GM23338 (cell line): Measurements from ENCODE around the gene CD9. TPM values are rescaled to one million over a fixed set of nuclear protein-coding genes. Genes with fewer than 3 reads are reported as not detected.

ENCODE experiments used
- ATAC-seq: fragments of 200-7000 bp; cut with Tn5 transposase; 3 replicates; pipeline ENCODE4 v1.9.1; 2020
- DNase-seq: peaks from one replicate; pipeline ENCODE4 v3.0.0-alpha.2; 2015; ENCODE audit warnings: low spot score
- H2AFZ ChIP-seq: fragments of 200-600 bp; sonication (generic); 2 replicates; pipeline ENCODE4 v1.8.0; 2016; ENCODE audit warnings: antibody characterized with exemption, mild to moderate bottlenecking, moderate library complexity
- H3F3A ChIP-seq: fragments of 200-600 bp; sonication (generic); replicated peaks from 2 replicates; pipeline ENCODE4 v1.8.0; 2017; ENCODE audit warnings: antibody characterized with exemption, mixed run types, low read depth
- H3K27ac ChIP-seq: fragments of 200-600 bp; sonication (generic); 2 replicates; pipeline ENCODE4 v1.6.1; 2016; ENCODE audit warnings: low read depth
- H3K27me3 ChIP-seq: fragments of 200-600 bp; sonication (generic); 2 replicates; pipeline ENCODE4 v1.8.0; 2016; ENCODE audit warnings: mild to moderate bottlenecking, mixed run types, moderate library complexity; ENCODE audit not compliant: insufficient read depth
- H3K36me3 ChIP-seq: fragments of 200-600 bp; sonication (generic); 2 replicates; pipeline ENCODE4 v1.8.0; 2016; ENCODE audit warnings: mild to moderate bottlenecking; ENCODE audit not compliant: insufficient read depth
- H3K4me1 ChIP-seq: fragments of 200-600 bp; sonication (generic); 2 replicates; pipeline ENCODE4 v1.8.0; 2016; ENCODE audit warnings: mild to moderate bottlenecking, moderate library complexity; ENCODE audit not compliant: insufficient read depth
- H3K4me2 ChIP-seq: fragments of 200-600 bp; sonication (generic); 2 replicates; pipeline ENCODE4 v1.7.1; 2017; ENCODE audit warnings: mixed run types
- H3K4me3 ChIP-seq: fragments of 200-600 bp; sonication (generic); 2 replicates; pipeline ENCODE4 v1.6.1; 2016; ENCODE audit warnings: mixed run types
- H3K79me2 ChIP-seq: fragments of 200-600 bp; sonication (generic); replicated peaks from 2 replicates; pipeline ENCODE4 v1.8.0; 2017; ENCODE audit warnings: mild to moderate bottlenecking; ENCODE audit not compliant: insufficient read depth
- H3K9me2 ChIP-seq: fragments of 200-600 bp; sonication (generic); 2 replicates; pipeline ENCODE4 v1.8.0; 2017; ENCODE audit not compliant: insufficient read depth
- H4K20me1 ChIP-seq: fragments of 200-600 bp; sonication (generic); replicated peaks from 2 replicates; pipeline ENCODE4 v1.8.0; 2017; ENCODE audit warnings: mild to moderate bottlenecking; ENCODE audit not compliant: insufficient read depth
- H3K27ac Mint-ChIP-seq: 2 replicates; pipeline ENCODE4 v1.8.0; 2020; ENCODE audit warnings: inconsistent platforms, mild to moderate bottlenecking, moderate library complexity, mixed read lengths
- H3K27me3 Mint-ChIP-seq: 3 replicates; pipeline ENCODE4 v1.8.0; 2022; ENCODE audit warnings: low read depth, mild to moderate bottlenecking, moderate library complexity, mixed read lengths, inconsistent platforms; ENCODE audit not compliant: insufficient read depth, poor library complexity
- H3K36me3 Mint-ChIP-seq: 3 replicates; pipeline ENCODE4 v1.8.0; 2021; ENCODE audit warnings: low read depth, mild to moderate bottlenecking, inconsistent platforms, moderate library complexity, mixed read lengths
- H3K4me1 Mint-ChIP-seq: 3 replicates; pipeline ENCODE4 v1.8.0; 2020; ENCODE audit warnings: mild to moderate bottlenecking, inconsistent platforms, mixed read lengths
- H3K4me3 Mint-ChIP-seq: 3 replicates; pipeline ENCODE4 v1.8.0; 2021; ENCODE audit warnings: moderate library complexity, mild to moderate bottlenecking, inconsistent platforms, mixed read lengths
- H3K9me3 Mint-ChIP-seq: 3 replicates; pipeline ENCODE4 v1.8.0; 2020; ENCODE audit warnings: moderate library complexity, mild to moderate bottlenecking, inconsistent platforms, mixed read lengths
- CREB1 ChIP-seq: fragments of 250-450 bp; sonication (Bioruptor Pico); IDR thresholded peaks from 2 replicates; pipeline ENCODE4 v1.5.0; 2020; ENCODE audit warnings: low read depth, mild to moderate bottlenecking, moderate library complexity
- CTCF ChIP-seq, 2 experiments: fragments of 200-600 bp in 1 of 2; sonication (generic) in 1 of 2; conservative IDR thresholded peaks; 2 replicates each; pipeline versions ENCODE4 v1.5.1 to v1.6.1; 2016 to 2017; ENCODE audit warnings: antibody characterized with exemption in 2 of 2, low read depth in 2 of 2, mild to moderate bottlenecking in 2 of 2, moderate library complexity in 1 of 2
- ETS1 ChIP-seq: IDR thresholded peaks from 2 replicates; pipeline ENCODE4 v1.6.1; 2016; ENCODE audit warnings: antibody characterized with exemption
- EZH2 ChIP-seq: fragments of 200-600 bp; sonication (generic); IDR thresholded peaks from one replicate; pipeline ENCODE4 v1.8.0; 2017; ENCODE audit warnings: antibody characterized with exemption, mild to moderate bottlenecking, low read depth; ENCODE audit not compliant: unreplicated experiment
- EZH2phosphoT487 ChIP-seq: fragments of 200-600 bp; sonication (generic); IDR thresholded peaks from one replicate; pipeline ENCODE4 v1.8.1; 2018; ENCODE audit warnings: antibody characterized with exemption; ENCODE audit not compliant: unreplicated experiment
- NANOG ChIP-seq: IDR thresholded peaks from 2 replicates; pipeline ENCODE4 v1.6.1; 2016; ENCODE audit warnings: antibody characterized with exemption, borderline replicate concordance
- POLR2AphosphoS5 ChIP-seq: IDR thresholded peaks from 2 replicates; pipeline ENCODE4 v1.6.1; 2016; ENCODE audit warnings: antibody characterized with exemption, low read depth
- REST ChIP-seq: IDR thresholded peaks from one replicate; pipeline ENCODE4 v1.6.1; 2018; ENCODE audit warnings: antibody characterized with exemption; ENCODE audit not compliant: unreplicated experiment
- ZNF331 ChIP-seq: fragments of 250-450 bp; sonication (Bioruptor Pico); IDR thresholded peaks from 2 replicates; pipeline ENCODE4 v1.5.0; 2020; ENCODE audit warnings: low read depth, mild to moderate bottlenecking, moderate library complexity
- polyA plus RNA-seq: library from polyadenylated mRNA; unstranded; fragments of >200 nt; fragmentation: Nextera tagmentation; extraction: Ambion mirVana; gene quantifications from 2 replicates; pipeline ENCODE4 v1.2.1, GENCODE V29; 2016
- total RNA-seq: library from RNA; depleted of rRNA; stranded (reverse); fragments of >200 nt; shearing (Covaris generic); gene quantifications from 2 replicates; pipeline ENCODE4 v1.2.3, GENCODE V29; 2014

CD9 gene
- total and polyA plus RNA-seq, 2 experiments from 2014 or later, result 222 to 251 TPM

- no peak for TF ChIP-seq ZNF331 (CRISPR knock-in tag)
- TF ChIP-seq ETS1, result no peak
- no peak for TF ChIP-seq EZH2phosphoT487
- TF ChIP-seq EZH2, result no peak
- no peak for TF ChIP-seq CTCF (conservative IDR thresholded peaks at IDR 0.05; ENCODE audit: low read depth in 2 of 2)
- TF ChIP-seq REST, result no peak
- no peak for TF ChIP-seq CREB1
- no peak for TF ChIP-seq POLR2AphosphoS5
- no peak for TF ChIP-seq NANOG
Measured at GRCh38 chr12:6241495-6241894, 41.3 kb downstream of the CD9 start (continued).

GRCh38 chr12:6249580-6249979, 49.4 kb downstream of the CD9 start:
- Histone ChIP-seq H3K36me3 (no peaks in the 10 kb centered on the region), H3K4me2 (no peak overlapping the region), H3K4me3 (no peak overlapping the region), H3K27me3 (no peaks in the 10 kb centered on the region), H3K9me2 (no peaks in the 10 kb centered on the region), H3F3A (no peaks in the 10 kb centered on the region), H2AFZ (no peak overlapping the region), H4K20me1 (no peaks in the 10 kb centered on the region), H3K4me1 (no peaks in the 10 kb centered on the region), H3K79me2 (no peaks in the 10 kb centered on the region), H3K27ac (no peak overlapping the region)
- Mint-ChIP-seq H3K27me3 (peaks cover 10% of the 10 kb centered on the region), H3K27ac (no peak overlapping the region), H3K4me1 (no peaks in the 10 kb centered on the region; the same call in 2 of the 3 replicates), H3K36me3 (peaks cover 11% of the 10 kb centered on the region; the same call in 2 of the 3 replicates), H3K4me3 (no peak overlapping the region), H3K9me3 (peaks cover 20% of the 10 kb centered on the region)
- DNase-seq (no peak), ATAC-seq (no peak)
- TF ChIP-seq POLR2AphosphoS5, result no peak
- no peak for TF ChIP-seq CTCF (conservative IDR thresholded peaks at IDR 0.05; ENCODE audit: low read depth in 2 of 2)
